HG03457 (cell line): ENCODE results near the gene LRP1.

Experiments used
- ATAC-seq: cut with Tn5 transposase; IDR thresholded peaks from one replicate; pipeline ENCODE4 v1.9.1; 2021; ENCODE audit warnings: moderate number of reproducible peaks; ENCODE audit not compliant: unreplicated experiment

Gene LRP1

GRCh38 chr12:57188090-57188425 is 59.8 kb downstream of the LRP1 start:
- ATAC-seq, result no peak

GRCh38 chr12:57190037-57190436 is 61.8 kb downstream of the LRP1 start:
- no peak for ATAC-seq

DNA sequence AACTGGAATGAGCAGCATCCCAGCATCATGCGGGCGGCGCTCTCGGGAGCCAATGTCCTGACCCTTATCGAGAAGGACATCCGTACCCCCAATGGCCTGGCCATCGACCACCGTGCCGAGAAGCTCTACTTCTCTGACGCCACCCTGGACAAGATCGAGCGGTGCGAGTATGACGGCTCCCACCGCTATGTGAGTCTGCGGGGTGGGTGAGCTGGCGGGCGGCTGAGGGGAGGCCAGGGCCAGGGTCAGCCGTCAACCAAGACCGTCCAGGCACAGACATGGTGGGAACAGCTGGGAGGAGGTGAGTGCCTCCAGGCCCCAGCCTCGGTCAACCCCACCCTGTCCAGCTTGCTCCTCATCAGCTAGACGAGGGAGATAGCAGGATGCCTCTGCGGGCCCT is 62.5 kb downstream of the LRP1 start:
- no peak for ATAC-seq

GRCh38 chr12:57191410-57191809 is 63.1 kb downstream of the LRP1 start:
- no peak for ATAC-seq

DNA sequence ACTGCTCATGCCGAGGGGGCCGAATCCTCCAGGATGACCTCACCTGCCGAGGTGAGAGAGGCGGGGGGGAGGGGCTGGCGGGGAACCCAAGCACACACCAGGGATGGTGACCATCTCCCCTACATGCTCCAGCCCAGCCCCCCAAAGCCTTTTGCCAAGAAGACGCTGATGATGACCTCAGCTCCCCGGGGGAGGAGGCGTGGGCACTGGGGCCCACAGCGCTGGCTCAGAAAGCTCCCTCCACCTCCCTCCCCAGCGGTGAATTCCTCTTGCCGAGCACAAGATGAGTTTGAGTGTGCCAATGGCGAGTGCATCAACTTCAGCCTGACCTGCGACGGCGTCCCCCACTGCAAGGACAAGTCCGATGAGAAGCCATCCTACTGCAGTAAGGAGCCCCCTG is 64.6 kb downstream of the LRP1 start:
- ATAC-seq, result no peak

GRCh38 chr12:57193706-57194245 is 65.5 kb downstream of the LRP1 start:
- no peak for ATAC-seq

GRCh38 chr12:57194253-57194652 is 66.0 kb downstream of the LRP1 start:
- no peak for ATAC-seq

GRCh38 chr12:57195186-57195585 is 66.9 kb downstream of the LRP1 start:
- no peak for ATAC-seq

- ATAC-seq, result no peak
Measured at GRCh38 chr12:57195611-57196371, 67.5 kb downstream of the LRP1 start.

GRCh38 chr12:57196439-57196838 is 68.2 kb downstream of the LRP1 start:
- no peak for ATAC-seq

GRCh38 chr12:57196956-57197355 is 68.7 kb downstream of the LRP1 start:
- no peak for ATAC-seq

- ATAC-seq, result no peak
Measured at GRCh38 chr12:57198329-57198728, 70.0 kb downstream of the LRP1 start.

DNA sequence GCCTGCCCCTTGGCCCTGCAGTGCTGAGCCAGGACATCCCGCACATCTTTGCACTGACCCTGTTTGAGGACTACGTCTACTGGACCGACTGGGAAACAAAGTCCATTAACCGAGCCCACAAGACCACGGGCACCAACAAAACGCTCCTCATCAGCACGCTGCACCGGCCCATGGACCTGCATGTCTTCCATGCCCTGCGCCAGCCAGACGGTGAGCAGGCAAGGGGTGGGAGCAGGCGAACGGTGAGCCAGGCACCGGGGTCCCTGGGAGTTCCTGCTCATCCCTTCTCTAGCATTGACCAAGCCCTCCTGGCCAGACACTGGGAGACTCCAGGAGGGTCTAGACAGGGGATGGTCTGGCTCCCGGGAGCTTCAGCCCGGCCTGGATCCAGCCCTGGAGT is 70.9 kb downstream of the LRP1 start:
- ATAC-seq, result no peak

DNA sequence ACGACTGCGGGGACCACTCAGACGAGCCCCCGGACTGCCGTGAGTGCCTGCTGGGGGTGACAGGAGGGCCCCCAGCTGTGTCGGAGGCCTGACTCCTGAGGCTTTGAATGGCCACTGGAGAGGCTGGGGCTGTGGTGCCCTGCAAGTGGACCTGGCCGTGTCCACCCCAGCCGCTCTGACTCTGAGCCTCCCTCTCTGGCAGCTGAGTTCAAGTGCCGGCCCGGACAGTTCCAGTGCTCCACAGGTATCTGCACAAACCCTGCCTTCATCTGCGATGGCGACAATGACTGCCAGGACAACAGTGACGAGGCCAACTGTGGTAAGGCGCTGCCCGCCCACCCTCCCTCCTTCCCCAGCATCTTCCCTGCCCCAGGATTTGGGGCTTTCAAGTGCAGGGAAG is 72.2 kb downstream of the LRP1 start:
- ATAC-seq, result no peak

GRCh38 chr12:57201219-57201618 is 72.9 kb downstream of the LRP1 start:
- ATAC-seq, result no peak

- ATAC-seq, result no peak
Measured at GRCh38 chr12:57201631-57202030, 73.3 kb downstream of the LRP1 start.

DNA sequence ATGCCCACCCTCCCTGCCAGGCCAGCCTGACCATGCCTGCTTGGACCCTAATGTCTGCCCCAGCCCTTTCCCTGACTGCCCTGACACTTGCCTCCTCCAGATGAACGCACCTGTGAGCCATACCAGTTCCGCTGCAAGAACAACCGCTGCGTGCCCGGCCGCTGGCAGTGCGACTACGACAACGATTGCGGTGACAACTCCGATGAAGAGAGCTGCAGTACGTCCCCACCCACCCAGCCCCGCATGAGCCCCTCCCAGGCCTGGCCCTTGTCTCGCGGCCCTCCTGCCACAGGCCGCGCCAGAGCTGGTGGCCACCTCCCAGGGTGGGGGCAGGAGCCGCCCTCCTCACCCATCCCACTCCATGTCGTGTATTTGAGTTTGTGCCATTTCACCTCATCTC is 74.0 kb downstream of the LRP1 start:
- ATAC-seq, result no peak

DNA sequence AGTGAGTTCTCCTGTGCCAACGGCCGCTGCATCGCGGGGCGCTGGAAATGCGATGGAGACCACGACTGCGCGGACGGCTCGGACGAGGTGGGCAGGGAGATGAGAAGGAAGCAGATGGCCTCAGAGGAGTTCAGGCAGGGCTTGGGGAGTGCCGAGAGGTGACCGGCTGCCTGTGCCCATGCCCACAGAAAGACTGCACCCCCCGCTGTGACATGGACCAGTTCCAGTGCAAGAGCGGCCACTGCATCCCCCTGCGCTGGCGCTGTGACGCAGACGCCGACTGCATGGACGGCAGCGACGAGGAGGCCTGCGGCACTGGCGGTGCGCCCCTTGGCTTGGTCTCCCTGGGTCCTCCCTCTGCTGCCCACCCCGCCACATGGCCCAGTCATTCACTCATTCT is 74.9 kb downstream of the LRP1 start:
- ATAC-seq, result no peak

- ATAC-seq, result no peak
Measured at GRCh38 chr12:57203791-57204190, 75.5 kb downstream of the LRP1 start.

DNA sequence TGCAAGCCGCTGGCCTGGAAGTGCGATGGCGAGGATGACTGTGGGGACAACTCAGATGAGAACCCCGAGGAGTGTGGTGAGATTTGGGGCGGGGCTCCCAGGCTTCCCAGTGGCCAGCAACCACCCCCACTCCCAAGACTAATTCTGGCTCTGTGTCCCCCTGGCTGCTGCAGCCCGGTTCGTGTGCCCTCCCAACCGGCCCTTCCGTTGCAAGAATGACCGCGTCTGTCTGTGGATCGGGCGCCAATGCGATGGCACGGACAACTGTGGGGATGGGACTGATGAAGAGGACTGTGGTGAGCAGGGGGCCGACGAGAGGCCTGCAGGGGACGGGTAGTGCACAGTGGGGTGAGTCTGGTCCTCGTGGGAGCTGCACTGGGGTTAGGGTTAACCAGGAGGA is 76.2 kb downstream of the LRP1 start:
- no peak for ATAC-seq

- ATAC-seq, result no peak
Measured at GRCh38 chr12:57205186-57205585, 76.9 kb downstream of the LRP1 start.

DNA sequence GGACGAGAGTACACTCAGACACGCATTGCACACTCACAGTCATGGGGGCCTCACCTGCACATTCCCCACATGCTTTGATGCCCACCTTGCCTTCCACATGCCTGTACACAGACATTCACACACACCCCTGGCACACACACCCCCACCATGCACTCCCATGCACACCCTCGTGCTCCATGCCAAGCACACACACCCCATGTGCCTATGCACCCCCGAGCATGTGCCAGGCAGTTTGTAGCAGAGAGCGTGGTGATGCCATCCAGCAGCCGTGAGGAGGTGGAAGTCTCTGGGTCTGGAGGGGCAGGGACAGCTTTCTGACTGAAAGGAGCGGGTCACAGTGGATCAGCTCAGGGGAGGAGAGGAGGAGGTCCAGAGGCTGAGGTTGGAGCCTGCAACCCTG is 77.6 kb downstream of the LRP1 start:
- no peak for ATAC-seq
